GM19351 (cell line): ENCODE data around the gene OTOL1.

Experiments used
- ATAC-seq: cut with Tn5 transposase; IDR thresholded peaks from one replicate; pipeline ENCODE4 v1.9.1; 2021; ENCODE audit warnings: mild to moderate bottlenecking, moderate library complexity; ENCODE audit not compliant: unreplicated experiment

Gene OTOL1

GRCh38 chr3:161540594-161540993, 44.0 kb downstream of the OTOL1 start:
- ATAC-seq = peak; percentile 83

GRCh38 chr3:161545824-161546223, 49.2 kb downstream of the OTOL1 start:
- no peak for ATAC-seq

- ATAC-seq = no peak
Observed at GRCh38 chr3:161548301-161548700, 51.7 kb downstream of the OTOL1 start.

- no peak for ATAC-seq
Observed at GRCh38 chr3:161549261-161549660, 52.7 kb downstream of the OTOL1 start.

GRCh38 chr3:161550491-161551195, 54.0 kb downstream of the OTOL1 start:
- no peak for ATAC-seq

GRCh38 chr3:161551697-161552096, 55.1 kb downstream of the OTOL1 start:
- ATAC-seq = no peak

- no peak for ATAC-seq
Observed at GRCh38 chr3:161552984-161553560, 56.5 kb downstream of the OTOL1 start.
